Pancreas (tissue), 10 donors: ENCODE measurements around the gene FAM184B. TPM values are rescaled to one million over a fixed set of nuclear protein-coding genes. Genes with fewer than 3 reads are reported as not detected.
A peak's percentile ranks its signal among the peaks of the same experiment; 100 is the strongest.

Source experiments
- ATAC-seq, 4 donors: fragments of 200-7000 bp; cut with Tn5 transposase; one replicate each; pipeline versions ENCODE4 v1.8.0 to v1.9.1; 2020; ENCODE audit warnings: mild to moderate bottlenecking in 4 of 4, moderate library complexity in 4 of 4
- DNase-seq, 6 donors: peaks; one replicate each; pipeline ENCODE4 v3.0.0-alpha.2; 2020
- FAIRE-seq: peaks from 2 replicates; lab custom pipeline; 2012; peaks lifted over from hg19 to GRCh38; lab: Jason Lieb, UNC
- H3K27ac ChIP-seq, 4 donors: fragments of 200-600 bp; sonication (generic); 1 replicate in 3 of 4; 2 replicates in 1 of 4; pipeline versions ENCODE4 v1.5.0 to v1.8.0; 2020
- H3K27me3 ChIP-seq, 4 donors: fragments of 200-600 bp; one replicate each; pipeline ENCODE4 v1.8.0; 2021
- H3K36me3 ChIP-seq, 3 donors: fragments of 200-600 bp; sonication (generic) in 1 of 3; one replicate each; pipeline versions ENCODE4 v1.5.0 to v1.8.0; 2020 to 2021
- H3K4me1 ChIP-seq, 3 donors: fragments of 200-600 bp; one replicate each; pipeline ENCODE4 v1.8.0; 2021
- H3K4me3 ChIP-seq, 4 donors: fragments of 200-600 bp; sonication (generic) in 2 of 4; one replicate each; pipeline versions ENCODE4 v1.5.0 to v1.8.0; 2020 to 2021
- H3K9me3 ChIP-seq, 4 donors: fragments of 200-600 bp; one replicate each; pipeline ENCODE4 v1.8.0; 2021
- WGBS, 2 donors: extraction: QIAGEN DNeasy Blood & Tissue Kit; methylation state at CpG; one replicate each; pipeline ENCODE4 v1.1.7; 2013; 5-methylcytosine and 5-hydroxymethylcytosine counted together
- intact Hi-C, 3 donors: fragments of 100-400 bp; cut with DNase I; formaldehyde crosslinking; loops; one replicate each; pipeline versions ENCODE4 v1.11.1 to v1.14.2; 2022
- polyA plus RNA-seq, 2 donors: library from polyadenylated mRNA; stranded (reverse); fragments of 200-250 nt; gene quantifications; one replicate each; pipeline ENCODE4 v1.2.3, GENCODE V29; 2013
- total RNA-seq, 6 donors: library from RNA; stranded (reverse); fragmentation: NEBNext Ultra II Directional in 4 of 6; extraction: Animal tissue kit (Norgen Biotek cat#: 25700) in 4 of 6; gene quantifications; one replicate each; pipeline versions ENCODE4 v1.2.1 to v1.2.4, GENCODE V29; 2021 to 2023
- TF ChIP-seq, protein P1 (sequence below), 4 donors: fragments of 200-600 bp; sonication (generic) in 3 of 4; IDR thresholded peaks; one replicate each; pipeline versions ENCODE4 v1.5.0 to v1.8.0; 2021; ENCODE audit warnings: antibody characterized with exemption in 4 of 4
- donor health status: healthy with polysubstance abuse.
- donor health status: DM: no; HTN: no; CAD: no; lungs with moderate emphysema.
- donor health status: DM: no; HTN: no; CAD: no.
- donor health status: control.
- donor health status: control.
- donor health status: Bipolar disorder and iron deficiency.
- donor health status: DM: yes; HTN: yes; CAD: no.
- donor health status: DM: no; HTN: no; CAD: no.
- donor health status: DM: no; HTN: no; CAD: no.
- donor health status: DM: yes; HTN: yes; CAD: no.

Gene FAM184B
- total and polyA plus RNA-seq, 8 donors, result 0.04 to 0.07 TPM; not detected in 6

DNA sequence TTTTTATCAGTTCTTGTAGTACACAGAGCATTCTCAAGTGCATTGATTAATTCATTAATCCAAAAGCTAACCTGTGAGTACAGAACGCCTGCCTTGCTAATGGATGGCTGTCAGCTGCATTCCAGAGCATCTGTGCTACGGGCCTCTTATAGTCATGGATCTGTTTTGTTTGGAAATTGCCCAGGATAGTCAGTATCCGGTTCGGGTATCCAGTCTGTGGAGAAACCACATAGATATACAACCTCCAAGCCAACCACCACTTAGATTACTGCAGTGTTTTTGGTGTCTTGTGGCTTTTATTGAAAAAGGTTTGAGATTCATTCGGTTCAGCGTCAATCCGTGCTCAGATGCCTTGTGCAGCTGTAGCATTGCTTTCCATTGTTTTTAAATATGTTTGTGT is 200.5 kb downstream of the FAM184B start:
- peak overlapping the region in 1 of 4 donors; percentile 33 for H3K27ac ChIP-seq
- TF ChIP-seq, protein P1, sequence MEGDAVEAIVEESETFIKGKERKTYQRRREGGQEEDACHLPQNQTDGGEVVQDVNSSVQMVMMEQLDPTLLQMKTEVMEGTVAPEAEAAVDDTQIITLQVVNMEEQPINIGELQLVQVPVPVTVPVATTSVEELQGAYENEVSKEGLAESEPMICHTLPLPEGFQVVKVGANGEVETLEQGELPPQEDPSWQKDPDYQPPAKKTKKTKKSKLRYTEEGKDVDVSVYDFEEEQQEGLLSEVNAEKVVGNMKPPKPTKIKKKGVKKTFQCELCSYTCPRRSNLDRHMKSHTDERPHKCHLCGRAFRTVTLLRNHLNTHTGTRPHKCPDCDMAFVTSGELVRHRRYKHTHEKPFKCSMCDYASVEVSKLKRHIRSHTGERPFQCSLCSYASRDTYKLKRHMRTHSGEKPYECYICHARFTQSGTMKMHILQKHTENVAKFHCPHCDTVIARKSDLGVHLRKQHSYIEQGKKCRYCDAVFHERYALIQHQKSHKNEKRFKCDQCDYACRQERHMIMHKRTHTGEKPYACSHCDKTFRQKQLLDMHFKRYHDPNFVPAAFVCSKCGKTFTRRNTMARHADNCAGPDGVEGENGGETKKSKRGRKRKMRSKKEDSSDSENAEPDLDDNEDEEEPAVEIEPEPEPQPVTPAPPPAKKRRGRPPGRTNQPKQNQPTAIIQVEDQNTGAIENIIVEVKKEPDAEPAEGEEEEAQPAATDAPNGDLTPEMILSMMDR (IDR thresholded peaks at IDR 0.05), result no peak

More for the DNA sequence above, 200.5 kb downstream of the FAM184B start:
- ATAC-seq (no peak), DNase-seq (no peak), FAIRE-seq (no peak)
- Histone ChIP-seq H3K36me3 (peaks cover under 1 to 28% (median 8%) of the 10 kb centered on the region in 3 donors), H3K27me3 (no peaks in the 10 kb centered on the region), H3K9me3 (no peaks in the 10 kb centered on the region), H3K4me1 (peaks cover 0 to 8% (median 5%) of the 10 kb centered on the region in 3 donors), H3K4me3 (no peak overlapping the region)
- WGBS, 2 donors, result 75 to 79% methylated on average over 7 of the region's 7 CpGs
- intact Hi-C loops, result no loop called here

Other genes starting within 250 kb of the FAM184B start
- 10 to 100 TPM; 14.5 to 30.0 (median 19.5) TPM for gene LAP3, start 204.4 kb downstream of the FAM184B start, total RNA-seq
- 10 to 100 TPM; 10.4 to 18.3 TPM for gene LAP3, start 204.4 kb downstream of the FAM184B start, polyA plus RNA-seq
- gene MED28, start 167.0 kb downstream of the FAM184B start, total RNA-seq, result 10 to 100 TPM; 12.0 to 28.5 (median 15.0) TPM
- 1 to 10 TPM; 5.1 to 8.2 TPM for gene MED28, start 167.0 kb downstream of the FAM184B start, polyA plus RNA-seq
- 10 to 100 TPM; 12.4 to 23.5 (median 14.4) TPM for gene DCAF16, start 29.1 kb upstream of the FAM184B start, total RNA-seq
- gene DCAF16, start 29.1 kb upstream of the FAM184B start, polyA plus RNA-seq, result 10 to 100 TPM in 1 of 2 donors, 1 to 10 TPM in 1; 6.4 to 13.8 TPM
- 1 to 10 TPM in 1 of 6 donors, under 1 TPM in 4, not detected in 1; 0.23 to 1.3 (median 0.54) TPM for gene NCAPG, start 29.4 kb upstream of the FAM184B start, total RNA-seq
- under 1 TPM; 0.09 to 0.30 TPM for gene NCAPG, start 29.4 kb upstream of the FAM184B start, polyA plus RNA-seq
- 10 to 100 TPM in 1 of 6 donors, 1 to 10 TPM in 5; 4.2 to 11.8 (median 6.3) TPM for gene LCORL, start 240.1 kb upstream of the FAM184B start, total RNA-seq
- 1 to 10 TPM; 1.7 to 4.1 TPM for gene LCORL, start 240.1 kb upstream of the FAM184B start, polyA plus RNA-seq